Upper lobe of left lung (tissue), 6 donors: ENCODE measurements around the gene TAGLN. TPM values are rescaled to one million over a fixed set of nuclear protein-coding genes. Genes with fewer than 3 reads are reported as not detected.
A peak's percentile ranks its signal among the peaks of the same experiment; 100 is the strongest.

Experiments used
- ATAC-seq, 2 donors: fragments of 200-7000 bp; cut with Tn5 transposase; one replicate each; pipeline ENCODE4 v1.9.1; 2022; ENCODE audit warnings: mild to moderate bottlenecking in 2 of 2, moderate library complexity in 2 of 2; ENCODE audit not compliant: low FRiP score in 2 of 2
- DNase-seq, 2 donors: peaks; one replicate each; pipeline ENCODE4 v3.0.0-alpha.2; 2019 to 2020
- H3K27ac ChIP-seq, 4 donors: fragments of 200-600 bp; sonication (generic); one replicate each; pipeline ENCODE4 v1.5.1; 2016 to 2019
- H3K27me3 ChIP-seq, 4 donors: fragments of 200-600 bp; sonication (generic); one replicate each; pipeline ENCODE4 v1.5.1; 2017 to 2019
- H3K36me3 ChIP-seq, 4 donors: fragments of 200-600 bp; sonication (generic); one replicate each; pipeline ENCODE4 v1.5.1; 2016 to 2019
- H3K4me1 ChIP-seq, 4 donors: fragments of 200-600 bp; sonication (generic); one replicate each; pipeline ENCODE4 v1.5.1; 2018 to 2019
- H3K4me3 ChIP-seq, 4 donors: fragments of 200-600 bp; sonication (generic); one replicate each; pipeline ENCODE4 v1.5.1; 2017 to 2019; ENCODE audit warnings: mild to moderate bottlenecking in 2 of 4, moderate library complexity in 1 of 4
- H3K9me3 ChIP-seq, 4 donors: fragments of 200-600 bp; sonication (generic); one replicate each; pipeline ENCODE4 v1.5.1; 2018 to 2019
- EP300 ChIP-seq, 4 donors: sonication (generic); formaldehyde crosslinking; IDR thresholded peaks; one replicate each; pipeline ENCODE4 v1.5.1; 2017; ENCODE audit warnings: antibody characterized with exemption in 4 of 4, control low read depth in 2 of 4
- POLR2A ChIP-seq, 4 donors: fragments of 450-650 bp; IDR thresholded peaks; one replicate each; pipeline ENCODE4 v1.5.1; 2016 to 2017; ENCODE audit warnings: antibody characterized with exemption in 4 of 4, mild to moderate bottlenecking in 2 of 4
- POLR2AphosphoS5 ChIP-seq, 2 donors: sonication (generic); formaldehyde crosslinking; IDR thresholded peaks; one replicate each; pipeline ENCODE4 v1.5.1; 2017; ENCODE audit warnings: antibody characterized with exemption in 2 of 2
- WGBS, 2 donors: methylation state at CpG; one replicate each; pipeline ENCODE4 v1.1.5; 2017 to 2018; 5-methylcytosine and 5-hydroxymethylcytosine counted together
- total RNA-seq, 6 donors: library from RNA; depleted of rRNA in 4 of 6; stranded (reverse); fragments of >200 nt in 4 of 6; gene quantifications; one replicate each; pipeline versions ENCODE4 v1.1.0 to v1.2.1, GENCODE V29; 2016 to 2021
- TF ChIP-seq, protein P1 (sequence below), 6 experiments: fragments of 450-650 bp in 4 of 6; fragments of 200-600 bp in 2 of 6; sonication (generic) in 2 of 6; IDR thresholded peaks; one replicate each; pipeline ENCODE4 v1.5.1; 2016 to 2019; ENCODE audit warnings: antibody characterized with exemption in 6 of 6
- donor health status: DM: no; HTN: no; CAD: no; lungs with moderate emphysema.
- donor health status: DM: no; HTN: yes; CAD: no; lungs with severe emphysema.

The TAGLN gene
- total RNA-seq, 6 donors from 2014 or later, result 105 to 608 (median 334) TPM

DNA sequence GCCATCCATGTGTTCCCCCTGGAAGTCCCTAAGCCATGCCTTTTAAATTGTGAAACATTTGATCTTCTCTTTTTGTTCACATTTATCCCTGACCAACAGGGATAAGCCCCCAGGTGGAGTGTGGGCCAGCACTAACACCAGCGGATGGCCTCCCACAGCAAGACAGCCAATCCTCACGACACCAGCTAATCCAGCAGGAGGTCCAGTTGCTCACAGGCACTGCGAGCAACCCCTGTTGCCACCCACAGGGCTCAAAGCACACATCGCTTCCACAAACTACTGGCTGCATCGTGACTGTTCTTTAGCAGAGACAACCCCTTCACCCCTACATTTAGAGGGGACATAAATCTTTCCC, 30.7 kb downstream of the TAGLN start:
- Histone ChIP-seq H3K36me3 (peaks cover 7 to 48% (median 34%) of the 10 kb centered on the region in 4 donors), H3K27me3 (no peaks in the 10 kb centered on the region), H3K9me3 (no peaks in the 10 kb centered on the region), H3K4me1 (peaks cover 21 to 38% (median 25%) of the 10 kb centered on the region in 4 donors), H3K27ac (no peak overlapping the region), H3K4me3 (peak overlapping the region in 1 of 4 donors; percentile 9)
- WGBS, 2 donors, result 81 to 95% methylated on average over 5 of the region's 5 CpGs
- no peak for TF ChIP-seq POLR2AphosphoS5 (IDR thresholded peaks at IDR 0.05)
- TF ChIP-seq, protein P1, sequence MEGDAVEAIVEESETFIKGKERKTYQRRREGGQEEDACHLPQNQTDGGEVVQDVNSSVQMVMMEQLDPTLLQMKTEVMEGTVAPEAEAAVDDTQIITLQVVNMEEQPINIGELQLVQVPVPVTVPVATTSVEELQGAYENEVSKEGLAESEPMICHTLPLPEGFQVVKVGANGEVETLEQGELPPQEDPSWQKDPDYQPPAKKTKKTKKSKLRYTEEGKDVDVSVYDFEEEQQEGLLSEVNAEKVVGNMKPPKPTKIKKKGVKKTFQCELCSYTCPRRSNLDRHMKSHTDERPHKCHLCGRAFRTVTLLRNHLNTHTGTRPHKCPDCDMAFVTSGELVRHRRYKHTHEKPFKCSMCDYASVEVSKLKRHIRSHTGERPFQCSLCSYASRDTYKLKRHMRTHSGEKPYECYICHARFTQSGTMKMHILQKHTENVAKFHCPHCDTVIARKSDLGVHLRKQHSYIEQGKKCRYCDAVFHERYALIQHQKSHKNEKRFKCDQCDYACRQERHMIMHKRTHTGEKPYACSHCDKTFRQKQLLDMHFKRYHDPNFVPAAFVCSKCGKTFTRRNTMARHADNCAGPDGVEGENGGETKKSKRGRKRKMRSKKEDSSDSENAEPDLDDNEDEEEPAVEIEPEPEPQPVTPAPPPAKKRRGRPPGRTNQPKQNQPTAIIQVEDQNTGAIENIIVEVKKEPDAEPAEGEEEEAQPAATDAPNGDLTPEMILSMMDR (IDR thresholded peaks at IDR 0.05), result no peak
- TF ChIP-seq POLR2A (IDR thresholded peaks at IDR 0.05), result no peak
- TF ChIP-seq EP300 (IDR thresholded peaks at IDR 0.05), result no peak
- DNase-seq, result no peak
- no peak for ATAC-seq

DNA sequence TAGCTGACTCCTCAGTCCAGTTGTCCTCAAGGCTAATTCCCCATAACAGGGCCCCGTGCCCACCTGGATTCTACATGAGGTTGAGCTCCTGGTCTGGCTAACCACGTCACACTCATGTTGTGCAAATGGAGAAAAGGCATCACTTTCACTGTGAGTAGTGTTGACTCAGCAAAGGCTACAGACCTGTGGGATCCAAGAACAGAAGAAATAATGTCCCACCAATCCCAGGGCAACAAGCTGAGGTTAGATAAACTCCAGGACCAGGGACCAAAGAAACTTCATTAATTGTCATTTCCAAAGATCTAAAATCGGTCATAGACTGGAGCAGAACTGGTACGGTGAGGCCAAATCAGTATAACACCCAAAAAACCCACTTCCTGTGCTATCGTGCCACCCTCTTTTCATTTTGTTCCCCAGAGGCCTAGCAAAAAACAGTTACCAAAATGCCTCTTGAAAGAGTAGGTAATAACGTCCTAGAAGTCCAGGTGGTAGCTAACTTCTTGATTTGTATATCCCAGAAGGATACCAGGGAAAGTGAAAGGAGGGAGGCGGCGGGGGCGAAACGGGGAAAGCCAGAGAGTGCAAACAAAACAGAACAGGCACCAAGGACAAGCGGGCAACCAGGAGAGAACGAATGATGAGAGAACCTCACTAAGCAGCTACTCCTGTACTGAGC, 31.3 kb downstream of the TAGLN start:
- Histone ChIP-seq H3K4me3 (peak overlapping the region in 3 of 4 donors; percentile 75 to 98 (median 95)), H3K27ac (peak overlapping the region in 3 of 4 donors; percentile 7 to 95 (median 93)), H3K4me1 (peaks cover 21 to 38% (median 25%) of the 10 kb centered on the region in 4 donors), H3K27me3 (no peaks in the 10 kb centered on the region), H3K9me3 (no peaks in the 10 kb centered on the region), H3K36me3 (peaks cover 7 to 43% (median 33%) of the 10 kb centered on the region in 4 donors)
- ATAC-seq, result no peak
- TF ChIP-seq POLR2A (IDR thresholded peaks at IDR 0.05) (no peak), POLR2AphosphoS5 (IDR thresholded peaks at IDR 0.05) (no peak), EP300 (IDR thresholded peaks at IDR 0.05) (no peak)
- TF ChIP-seq, protein P1 (IDR thresholded peaks at IDR 0.05), result no peak
- WGBS, 2 donors, result 70 to 73% methylated on average over 12 of the region's 12 CpGs
- no peak for DNase-seq

DNA sequence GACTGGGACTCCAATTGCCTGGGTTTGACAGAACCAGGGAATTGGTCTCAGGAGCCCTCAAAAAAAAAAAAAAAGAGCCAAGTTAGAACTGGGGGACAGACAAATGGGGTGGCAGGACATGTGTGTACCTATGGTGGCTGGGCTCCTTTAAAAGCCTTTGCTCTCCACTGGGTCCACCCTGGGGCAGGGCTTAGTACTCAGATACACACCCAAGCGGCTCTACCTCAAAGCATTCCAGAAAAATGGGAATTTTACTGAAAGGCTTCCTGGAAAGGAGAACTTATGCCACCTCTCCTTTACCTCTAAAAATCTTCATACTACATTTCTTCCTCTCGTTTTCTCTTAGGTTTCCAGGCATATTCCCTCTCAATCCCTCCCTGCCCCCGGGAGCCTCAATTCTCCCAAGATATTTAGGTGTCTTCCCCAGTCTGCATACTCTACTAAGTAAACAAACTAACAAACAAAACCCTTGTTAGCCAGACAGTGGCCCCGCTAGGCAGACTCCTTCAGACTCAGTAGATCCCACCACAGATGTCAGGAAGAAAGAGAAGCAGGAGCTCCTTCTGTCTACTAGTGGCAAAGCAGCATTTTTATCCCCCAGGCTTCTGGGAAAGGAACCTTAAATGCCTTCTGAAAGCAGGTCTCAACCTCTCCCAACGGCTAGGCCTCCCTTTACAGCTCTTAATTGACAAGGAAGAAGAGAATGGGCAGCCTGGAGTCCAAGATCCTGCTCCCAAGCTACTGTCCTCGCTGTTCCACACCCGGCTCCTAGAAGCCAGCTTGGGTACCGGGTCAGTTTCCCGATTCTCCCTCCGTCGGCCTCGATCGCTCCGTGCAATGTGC, 32.0 kb downstream of the TAGLN start:
- H3K27ac ChIP-seq, result peak overlapping the region; percentile 93 to 97 (median 94)
- no peak for ATAC-seq

DNA sequence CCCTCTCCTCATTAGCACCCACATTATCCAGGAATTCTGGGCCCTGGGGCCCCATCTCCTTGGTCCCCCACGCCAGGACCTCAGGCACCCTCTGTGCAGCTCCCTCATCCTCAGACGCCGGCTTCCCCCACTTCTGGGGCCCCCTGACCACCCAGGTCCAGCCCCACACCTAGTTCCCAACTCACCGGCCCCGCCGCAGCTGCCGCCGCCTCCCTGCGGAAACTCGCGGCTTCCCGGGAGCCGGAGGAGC, 32.6 kb downstream of the TAGLN start, which contains the start of gene PCSK7:
Gene PCSK7 (minus strand): TSS at position 232 of the 250 bp plus-strand sequence. CDS start 2,229 bp downstream, outside the sequence.
- Histone ChIP-seq H3K27ac (peak within 1 kb of the TSS; percentile 93 to 97 (median 94)), H3K9me3 (no peaks in the 10 kb centered on the region), H3K36me3 (peaks cover 7 to 34% (median 27%) of the 10 kb centered on the region in 4 donors), H3K4me3 (peak within 1 kb of the TSS; percentile 75 to 98 (median 92)), H3K27me3 (no peaks in the 10 kb centered on the region), H3K4me1 (peaks cover 21 to 38% (median 25%) of the 10 kb centered on the region in 4 donors)
- DNase-seq (peak in 1 of 2 donors; percentile 78), ATAC-seq (peak in 1 of 2 donors; percentile 53)
- 0% methylated on average over 3 of the region's 13 CpGs for WGBS, 2 donors
- TF ChIP-seq POLR2A (IDR thresholded peaks at IDR 0.05), result no peak
- peak in 1 of 2 donors; percentile 51 for TF ChIP-seq POLR2AphosphoS5 (IDR thresholded peaks at IDR 0.05)

More for the DNA sequence above, 32.0 kb downstream of the TAGLN start:
- Histone ChIP-seq H3K9me3 (no peaks in the 10 kb centered on the region), H3K27me3 (no peaks in the 10 kb centered on the region), H3K4me1 (peaks cover 21 to 38% (median 25%) of the 10 kb centered on the region in 4 donors), H3K4me3 (peak overlapping the region; percentile 44 to 98 (median 85)), H3K36me3 (peaks cover 7 to 36% (median 28%) of the 10 kb centered on the region in 4 donors)
- 10 to 12% methylated on average over 14 of the region's 14 CpGs for WGBS, 2 donors
- TF ChIP-seq POLR2A (IDR thresholded peaks at IDR 0.05) (no peak), POLR2AphosphoS5 (IDR thresholded peaks at IDR 0.05) (no peak), EP300 (IDR thresholded peaks at IDR 0.05) (no peak)
- TF ChIP-seq, protein P1 (IDR thresholded peaks at IDR 0.05), result no peak
- no peak for DNase-seq
